ENCODE data around the gene STAB1. TPM values are rescaled to one million over a fixed set of nuclear protein-coding genes. Genes with fewer than 3 reads are reported as not detected.

The STAB1 gene
- total and polyA plus RNA-seq, 2 experiments from 2014 or later = 3.0 to 4.6 TPM

- H3K9me3 ChIP-seq (ENCODE audit: low read depth) = no peaks in the 10 kb centered on the region
- H3K4me1 ChIP-seq (ENCODE audit: insufficient read depth) = peaks cover 5% of the 10 kb centered on the region
- TF ChIP-seq EZH2 (IDR thresholded peaks at IDR 0.05; ENCODE audit: borderline replicate concordance) (no peak), EZH2phosphoT487 (IDR thresholded peaks at IDR 0.05; ENCODE audit: low read depth, severe bottlenecking, unreplicated experiment) (no peak), CTCF (IDR thresholded peaks at IDR 0.05; ENCODE audit: poor library complexity) (no peak)
- H4K20me1 ChIP-seq (ENCODE audit: insufficient read depth, poor library complexity, severe bottlenecking) = no peaks in the 10 kb centered on the region
- no peaks in the 10 kb centered on the region for H3K79me2 ChIP-seq
- no peak overlapping the region for H3K4me2 ChIP-seq
- DNase-seq (ENCODE audit: low spot score) = no peak
- no peak overlapping the region for H2AFZ ChIP-seq
- WGBS (ENCODE audit: low lambda C conversion rate, missing lambda C conversion rate) = 92% methylated on average over 11 of the region's 11 CpGs
- H3K9me2 ChIP-seq (replicated peaks; ENCODE audit: insufficient read depth) = no peaks in the 10 kb centered on the region
- no peak overlapping the region for H3K4me3 ChIP-seq
- H3K36me3 ChIP-seq (replicated peaks; ENCODE audit: insufficient read depth, low read depth) = no peaks in the 10 kb centered on the region
- H3K27me3 ChIP-seq = no peaks in the 10 kb centered on the region
- no peak overlapping the region for H3K27ac ChIP-seq
Measured at GRCh38 chr3:52502001-52502400, 6.9 kb downstream of the STAB1 start.

- Histone ChIP-seq H3K36me3 (replicated peaks; ENCODE audit: insufficient read depth, low read depth) (no peaks in the 10 kb centered on the region), H3K79me2 (no peaks in the 10 kb centered on the region), H2AFZ (no peak overlapping the region), H3K9me2 (replicated peaks; ENCODE audit: insufficient read depth) (no peaks in the 10 kb centered on the region), H3K27me3 (no peaks in the 10 kb centered on the region), H3K4me2 (no peak overlapping the region), H3K4me1 (ENCODE audit: insufficient read depth) (peaks cover 9% of the 10 kb centered on the region), H3K4me3 (no peak overlapping the region), H3K27ac (no peak overlapping the region), H4K20me1 (ENCODE audit: insufficient read depth, poor library complexity, severe bottlenecking) (no peaks in the 10 kb centered on the region), H3K9me3 (ENCODE audit: low read depth) (no peaks in the 10 kb centered on the region)
- 92% methylated on average over 11 of the region's 11 CpGs for WGBS (ENCODE audit: low lambda C conversion rate, missing lambda C conversion rate)
- DNase-seq (ENCODE audit: low spot score) = no peak
- TF ChIP-seq CTCF (IDR thresholded peaks at IDR 0.05; ENCODE audit: poor library complexity) (no peak), EZH2 (IDR thresholded peaks at IDR 0.05; ENCODE audit: borderline replicate concordance) (no peak), EZH2phosphoT487 (IDR thresholded peaks at IDR 0.05; ENCODE audit: low read depth, severe bottlenecking, unreplicated experiment) (no peak)
Measured at GRCh38 chr3:52502808-52503350, 7.7 kb downstream of the STAB1 start.

GRCh38 chr3:52503788-52504424, 8.8 kb downstream of the STAB1 start:
- H3K4me1 ChIP-seq (ENCODE audit: insufficient read depth) = peaks cover 9% of the 10 kb centered on the region
- no peaks in the 10 kb centered on the region for H3K79me2 ChIP-seq
- DNase-seq (ENCODE audit: low spot score) = no peak
- H3K4me2 ChIP-seq = no peak overlapping the region
- H3K27me3 ChIP-seq = no peaks in the 10 kb centered on the region
- 84% methylated on average over 11 of the region's 23 CpGs for WGBS (ENCODE audit: low lambda C conversion rate, missing lambda C conversion rate)
- no peaks in the 10 kb centered on the region for H3K9me3 ChIP-seq (ENCODE audit: low read depth)
- no peak for TF ChIP-seq EZH2phosphoT487 (IDR thresholded peaks at IDR 0.05; ENCODE audit: low read depth, severe bottlenecking, unreplicated experiment)
- no peak for TF ChIP-seq EZH2 (IDR thresholded peaks at IDR 0.05; ENCODE audit: borderline replicate concordance)
- no peak for TF ChIP-seq CTCF (IDR thresholded peaks at IDR 0.05; ENCODE audit: poor library complexity)
- H3K27ac ChIP-seq = no peak overlapping the region
- H2AFZ ChIP-seq = no peak overlapping the region
- no peaks in the 10 kb centered on the region for H4K20me1 ChIP-seq (ENCODE audit: insufficient read depth, poor library complexity, severe bottlenecking)
- no peaks in the 10 kb centered on the region for H3K9me2 ChIP-seq (replicated peaks; ENCODE audit: insufficient read depth)
- no peak overlapping the region for H3K4me3 ChIP-seq
- H3K36me3 ChIP-seq (replicated peaks; ENCODE audit: insufficient read depth, low read depth) = no peaks in the 10 kb centered on the region
